NCI-H460 (cell line): ENCODE measurements around the gene CAPNS1. TPM values are rescaled to one million over a fixed set of nuclear protein-coding genes. Genes with fewer than 3 reads are reported as not detected.
"Not testable (repeated sequence)": the region's sequence is repeated elsewhere in the genome, so short reads cannot be mapped to it uniquely, and the experiment has no call there.

Source experiments
- DNase-seq: peaks from one replicate; pipeline ENCODE4 v3.0.0-alpha.2; 2016; ENCODE audit warnings: low read depth; ENCODE audit errors: extremely low read depth
- total RNA-seq: library from RNA; depleted of rRNA; stranded (reverse); fragments of >200 nt; shearing (Covaris generic); gene quantifications from 2 replicates; pipeline ENCODE4 v1.2.3, GENCODE V29; 2014

Gene CAPNS1
- total RNA-seq, 1 experiment from 2014 or later: 417 TPM

DNA sequence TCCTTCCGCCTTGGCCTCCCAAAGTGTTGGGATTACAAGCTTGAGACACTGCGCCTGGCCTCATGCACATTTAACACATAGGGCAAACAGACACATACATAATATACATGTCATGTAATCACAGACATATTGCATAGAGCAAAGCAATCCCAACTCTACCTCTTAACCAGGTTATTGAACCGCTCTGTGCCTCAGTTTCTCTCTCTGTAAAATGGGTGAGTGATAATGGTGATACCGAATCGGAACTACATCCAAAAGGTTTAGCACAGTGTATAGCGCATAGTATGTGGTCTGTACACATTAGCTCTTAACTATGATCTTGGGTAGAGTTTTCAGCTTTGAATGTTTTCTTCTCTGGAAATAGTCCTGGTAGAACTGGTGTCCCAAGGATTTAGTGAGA, 4.8 kb downstream of the CAPNS1 start:
- no peak for DNase-seq

- DNase-seq: no peak
Measured at GRCh38 chr19:36149673-36150406, 10.0 kb downstream of the CAPNS1 start.

GRCh38 chr19:36150586-36150985, 10.7 kb downstream of the CAPNS1 start:
- no peak for DNase-seq

DNA sequence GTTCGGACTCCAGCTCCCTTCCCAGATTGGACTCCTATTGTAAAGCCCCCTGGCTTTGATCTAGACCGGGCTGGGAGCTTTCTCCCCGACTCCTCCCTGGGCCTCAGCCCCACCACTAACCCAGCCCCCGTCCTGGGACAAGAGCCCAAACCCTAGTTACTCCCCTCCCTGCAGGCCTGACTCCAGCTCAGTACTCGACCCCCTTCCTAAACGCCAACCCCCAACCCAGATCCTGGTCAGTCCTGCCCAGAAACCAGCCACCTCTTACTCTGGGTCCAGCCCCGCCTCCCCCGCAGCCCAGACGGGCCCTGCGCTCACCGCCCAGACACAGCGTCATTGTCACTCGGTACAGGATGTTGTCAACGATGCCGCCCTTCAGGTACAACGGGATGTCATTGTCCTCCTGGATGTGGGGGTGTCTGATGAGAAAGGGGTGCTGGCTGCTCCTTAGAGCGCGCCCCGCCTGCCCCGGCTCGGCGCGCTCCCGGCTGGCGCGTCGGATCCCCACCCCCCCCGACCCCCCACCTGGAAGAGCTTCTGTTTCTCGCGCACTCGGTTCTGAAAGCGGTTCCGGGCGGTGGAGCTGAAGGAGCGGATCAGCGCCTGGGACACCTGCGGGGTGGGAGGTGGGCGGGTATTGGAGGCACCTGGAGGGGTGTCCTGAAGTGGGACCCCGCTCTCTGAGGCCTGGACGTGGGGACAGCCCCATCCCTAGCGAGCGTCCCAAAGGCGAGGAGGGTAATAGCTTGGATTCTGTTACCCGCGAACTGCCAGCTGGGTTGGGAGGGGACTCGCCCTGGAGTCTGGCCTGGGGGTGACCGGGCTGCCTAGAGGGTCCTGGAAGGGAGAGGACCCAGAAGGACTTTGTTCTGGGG, 11.5 kb downstream of the CAPNS1 start:
- no peak for DNase-seq

GRCh38 chr19:36152019-36152351, 12.1 kb downstream of the CAPNS1 start:
- no peak for DNase-seq

GRCh38 chr19:36152352-36153091, 12.7 kb downstream of the CAPNS1 start, which contains the start of gene COX7A1:
TSS of gene COX7A1 (minus strand) at chr19:36152447. CDS start at chr19:36152407, 40 bp downstream.
- no peak for DNase-seq

GRCh38 chr19:36153126-36153525, 13.3 kb downstream of the CAPNS1 start:
- DNase-seq: no peak

DNA sequence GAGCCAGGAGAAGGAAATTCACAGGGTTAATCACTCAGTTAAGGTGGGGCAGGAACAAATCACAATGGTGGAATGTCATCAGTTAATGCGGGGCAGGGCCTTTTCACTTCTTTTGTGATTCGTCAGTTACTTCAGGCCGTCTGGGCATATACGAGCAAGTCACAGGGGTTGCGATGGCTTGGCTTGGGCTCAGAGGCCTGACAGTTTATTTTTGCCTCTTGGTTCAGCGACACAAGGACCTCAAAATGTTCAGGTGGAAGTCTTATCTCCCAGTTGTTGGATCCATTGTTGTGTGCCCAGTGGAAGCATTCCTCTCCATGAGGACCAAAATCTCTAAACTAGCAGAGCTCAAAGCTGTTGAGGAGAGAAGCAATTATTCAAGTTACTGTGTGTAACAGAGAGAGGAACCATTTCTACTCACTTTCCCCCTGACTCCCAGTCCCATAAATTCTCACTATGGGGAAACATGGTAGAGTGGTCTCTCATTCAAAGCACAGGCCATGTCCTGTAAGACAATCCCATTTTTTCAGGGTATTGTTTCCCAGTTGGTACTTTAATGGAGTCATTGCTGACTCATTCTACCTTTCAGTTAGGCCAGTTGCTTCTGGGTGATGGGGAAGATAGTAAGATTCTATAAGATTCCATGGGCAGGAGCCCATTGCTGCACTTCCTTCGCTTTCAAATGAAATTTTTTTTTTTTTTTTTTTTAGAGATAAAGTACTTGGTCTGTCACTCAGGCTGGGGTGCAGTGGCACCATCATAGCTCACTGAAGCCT, 21.1 kb downstream of the CAPNS1 start:
- no peak for DNase-seq

DNA sequence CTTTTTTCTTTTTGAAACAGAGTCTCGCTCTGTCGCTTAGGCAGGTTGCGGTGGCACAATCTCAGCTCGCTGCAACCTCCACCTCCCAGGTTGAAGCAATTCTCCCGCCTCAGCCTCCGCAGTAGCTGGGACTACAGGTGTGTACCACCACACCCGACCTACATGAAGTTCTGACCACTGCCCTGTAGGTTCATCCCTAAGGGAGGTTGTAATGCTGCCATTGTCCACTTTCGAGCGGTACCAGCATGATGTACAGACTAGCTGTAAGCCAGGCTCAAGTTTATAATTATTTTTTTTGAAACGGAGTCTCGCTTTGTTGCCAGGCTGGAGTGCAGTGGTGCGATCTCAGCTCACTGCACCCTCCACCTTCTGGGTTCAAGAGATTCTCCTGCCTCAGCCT, 23.9 kb downstream of the CAPNS1 start:
- DNase-seq: no peak

DNA sequence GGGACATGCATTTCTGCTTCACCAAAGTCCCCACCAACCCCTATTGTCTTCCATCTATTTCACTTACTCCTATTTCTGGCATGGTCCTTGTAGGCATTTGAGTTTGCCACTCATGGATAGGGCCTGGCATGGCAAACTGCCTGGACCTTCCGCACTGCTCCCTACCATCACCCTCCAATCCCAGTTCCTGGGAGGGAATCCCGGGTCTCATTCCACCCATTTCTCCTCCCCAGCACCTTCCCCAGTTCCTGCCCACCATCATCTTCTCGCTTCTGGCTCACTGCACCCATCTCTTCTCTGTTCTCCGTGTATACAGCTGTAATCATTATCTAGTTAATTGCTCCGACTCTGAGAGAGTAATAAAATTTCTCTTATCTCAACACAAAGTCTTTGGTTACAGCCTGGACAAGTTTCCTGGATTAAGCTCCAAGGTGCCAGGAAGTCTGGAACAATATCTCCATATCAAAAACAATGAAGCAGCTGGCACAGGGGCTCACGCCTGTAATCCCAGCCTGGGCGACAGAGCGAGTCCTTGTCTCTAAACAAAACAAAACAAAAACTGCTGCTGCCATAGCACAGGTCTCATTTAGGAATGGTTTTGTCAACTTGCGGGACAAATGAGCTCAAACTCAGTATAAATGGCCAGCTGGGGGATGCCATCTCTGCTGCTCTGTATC, 29.4 kb downstream of the CAPNS1 start:
- no peak for DNase-seq

- no peak for DNase-seq
Measured at GRCh38 chr19:36172852-36173251, 33.0 kb downstream of the CAPNS1 start.

- not testable (repeated sequence) for DNase-seq
Measured at GRCh38 chr19:36173846-36174245, 34.0 kb downstream of the CAPNS1 start.

DNA sequence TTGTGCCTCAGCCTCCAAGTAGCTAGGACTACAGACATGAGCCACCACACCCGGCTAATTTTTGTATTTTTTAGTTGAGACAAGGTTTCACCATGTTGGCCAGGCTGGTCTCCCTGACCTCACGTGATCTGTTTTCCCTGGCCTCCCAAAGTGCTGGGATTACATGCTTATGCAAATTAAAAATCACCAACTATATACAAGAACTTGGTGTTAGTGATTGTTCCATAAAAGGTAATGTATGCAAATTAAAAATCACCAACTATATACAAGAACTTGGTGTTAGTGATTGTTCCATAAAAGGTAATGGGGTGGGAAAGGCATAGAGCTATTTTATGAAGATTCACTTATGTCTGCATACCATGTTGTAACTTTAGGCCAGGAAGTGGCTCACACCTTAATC, 39.2 kb downstream of the CAPNS1 start:
- not testable (repeated sequence) for DNase-seq

- DNase-seq: peak; percentile 40
Measured at GRCh38 chr19:36182612-36183244, 42.9 kb downstream of the CAPNS1 start.

GRCh38 chr19:36183245-36183628, 43.4 kb downstream of the CAPNS1 start:
- peak; percentile 58 for DNase-seq

DNA sequence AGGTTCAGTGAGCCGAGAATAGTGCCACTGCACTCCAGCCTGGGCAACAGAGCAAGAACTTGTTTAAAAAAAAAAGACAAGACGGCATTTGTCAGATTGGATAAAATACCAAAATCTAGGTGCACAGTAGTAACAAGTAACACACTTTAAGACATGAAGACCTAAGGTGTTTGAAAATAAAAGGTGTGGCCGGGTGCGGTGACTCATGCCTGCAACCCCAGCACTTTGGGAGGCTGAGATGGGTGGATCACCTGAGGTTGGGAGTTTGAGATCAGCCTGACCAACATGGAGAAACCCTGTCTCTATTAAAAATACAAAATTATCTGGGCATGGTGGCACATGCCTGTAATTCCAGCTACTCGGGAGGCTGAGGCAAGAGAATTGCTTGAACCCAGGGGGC, 46.9 kb downstream of the CAPNS1 start:
- DNase-seq: not testable (repeated sequence)

GRCh38 chr19:36196249-36196648, 56.4 kb downstream of the CAPNS1 start:
- DNase-seq: no peak

GRCh38 chr19:36198119-36198518, 58.3 kb downstream of the CAPNS1 start:
- no peak for DNase-seq
